Measurements from ENCODE around the gene C9orf43.
"Not testable (repeated sequence)": the region's sequence is repeated elsewhere in the genome, so short reads cannot be mapped to it uniquely, and the experiment has no call there.

DNA sequence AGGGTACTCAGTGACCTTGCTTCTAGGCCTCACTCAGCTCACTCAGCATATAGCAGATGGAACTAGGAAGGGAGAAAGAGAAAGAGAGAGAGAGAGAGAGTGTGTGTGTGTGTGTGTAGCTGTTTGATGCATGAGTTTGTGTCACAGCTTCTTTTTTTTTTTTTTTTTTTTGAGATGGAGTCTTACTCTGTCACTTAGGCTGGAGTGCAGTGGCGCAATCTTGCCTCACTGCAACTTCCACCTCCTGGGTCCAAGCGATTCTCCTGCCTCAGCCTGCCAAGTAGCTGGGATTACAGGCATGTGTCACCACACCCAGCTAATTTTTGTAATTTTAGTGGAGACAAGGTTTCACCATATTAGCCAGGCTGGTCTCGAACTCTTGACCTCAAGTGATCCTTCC is 44.9 kb upstream of the C9orf43 start:
- TF ChIP-seq, protein P1, sequence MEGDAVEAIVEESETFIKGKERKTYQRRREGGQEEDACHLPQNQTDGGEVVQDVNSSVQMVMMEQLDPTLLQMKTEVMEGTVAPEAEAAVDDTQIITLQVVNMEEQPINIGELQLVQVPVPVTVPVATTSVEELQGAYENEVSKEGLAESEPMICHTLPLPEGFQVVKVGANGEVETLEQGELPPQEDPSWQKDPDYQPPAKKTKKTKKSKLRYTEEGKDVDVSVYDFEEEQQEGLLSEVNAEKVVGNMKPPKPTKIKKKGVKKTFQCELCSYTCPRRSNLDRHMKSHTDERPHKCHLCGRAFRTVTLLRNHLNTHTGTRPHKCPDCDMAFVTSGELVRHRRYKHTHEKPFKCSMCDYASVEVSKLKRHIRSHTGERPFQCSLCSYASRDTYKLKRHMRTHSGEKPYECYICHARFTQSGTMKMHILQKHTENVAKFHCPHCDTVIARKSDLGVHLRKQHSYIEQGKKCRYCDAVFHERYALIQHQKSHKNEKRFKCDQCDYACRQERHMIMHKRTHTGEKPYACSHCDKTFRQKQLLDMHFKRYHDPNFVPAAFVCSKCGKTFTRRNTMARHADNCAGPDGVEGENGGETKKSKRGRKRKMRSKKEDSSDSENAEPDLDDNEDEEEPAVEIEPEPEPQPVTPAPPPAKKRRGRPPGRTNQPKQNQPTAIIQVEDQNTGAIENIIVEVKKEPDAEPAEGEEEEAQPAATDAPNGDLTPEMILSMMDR (IDR thresholded peaks at IDR 0.05; ENCODE audit: borderline replicate concordance, extremely low read depth, low read length, poor library complexity, severe bottlenecking) = not testable (repeated sequence)
- not testable (repeated sequence) for TF ChIP-seq EZH2 (IDR thresholded peaks at IDR 0.05; ENCODE audit: borderline replicate concordance, low read depth, low read length, severe bottlenecking)

Measured in DND-41 (cell line).